SK-N-MC (cell line): ENCODE data around the gene DCP2.

ENCODE experiments used
- DNase-seq: peaks from one replicate; pipeline ENCODE4 v3.0.0-alpha.2; 2011; ENCODE audit warnings: low read depth, low spot score
- H3K27ac ChIP-seq: fragments of 200-600 bp; sonication (generic); 2 replicates; pipeline ENCODE4 v1.5.1; 2016; ENCODE audit warnings: mixed run types
- H3K36me3 ChIP-seq: fragments of 200-600 bp; sonication (generic); 2 replicates; pipeline ENCODE4 v1.6.1; 2017; ENCODE audit warnings: antibody characterized with exemption, low read length, mixed read lengths; ENCODE audit not compliant: insufficient read depth
- H3K4me3 ChIP-seq: fragments of 200-600 bp; sonication (generic); 2 replicates; pipeline ENCODE4 v1.5.1; 2016
- H3K9ac ChIP-seq: fragments of 200-600 bp; sonication (generic); 2 replicates; pipeline ENCODE4 v1.8.0; 2017; ENCODE audit warnings: mixed run types, mixed read lengths; ENCODE audit not compliant: insufficient read length
- H3K9me3 ChIP-seq: fragments of 200-600 bp; sonication (generic); 2 replicates; pipeline ENCODE4 v1.6.1; 2017; ENCODE audit warnings: low read depth, mild to moderate bottlenecking, antibody characterized with exemption, low read length, moderate library complexity, mixed read lengths
- EZH2 ChIP-seq: fragments of 200-600 bp; sonication (generic); IDR thresholded peaks from one replicate; pipeline ENCODE4 v1.6.1; 2017; ENCODE audit warnings: antibody characterized with exemption
- FOXP2 ChIP-seq: optimal IDR thresholded peaks from 2 replicates; pipeline ENCODE3; 2011; ENCODE audit warnings: mild to moderate bottlenecking, moderate library complexity; ENCODE audit not compliant: insufficient read depth; ENCODE audit errors: extremely low read length, control extremely low read depth
- POLR2AphosphoS5 ChIP-seq: IDR thresholded peaks from 2 replicates; pipeline ENCODE4 v1.6.1; 2012; ENCODE audit warnings: mild to moderate bottlenecking, low read depth, low read length, borderline replicate concordance

The DCP2 gene

DNA sequence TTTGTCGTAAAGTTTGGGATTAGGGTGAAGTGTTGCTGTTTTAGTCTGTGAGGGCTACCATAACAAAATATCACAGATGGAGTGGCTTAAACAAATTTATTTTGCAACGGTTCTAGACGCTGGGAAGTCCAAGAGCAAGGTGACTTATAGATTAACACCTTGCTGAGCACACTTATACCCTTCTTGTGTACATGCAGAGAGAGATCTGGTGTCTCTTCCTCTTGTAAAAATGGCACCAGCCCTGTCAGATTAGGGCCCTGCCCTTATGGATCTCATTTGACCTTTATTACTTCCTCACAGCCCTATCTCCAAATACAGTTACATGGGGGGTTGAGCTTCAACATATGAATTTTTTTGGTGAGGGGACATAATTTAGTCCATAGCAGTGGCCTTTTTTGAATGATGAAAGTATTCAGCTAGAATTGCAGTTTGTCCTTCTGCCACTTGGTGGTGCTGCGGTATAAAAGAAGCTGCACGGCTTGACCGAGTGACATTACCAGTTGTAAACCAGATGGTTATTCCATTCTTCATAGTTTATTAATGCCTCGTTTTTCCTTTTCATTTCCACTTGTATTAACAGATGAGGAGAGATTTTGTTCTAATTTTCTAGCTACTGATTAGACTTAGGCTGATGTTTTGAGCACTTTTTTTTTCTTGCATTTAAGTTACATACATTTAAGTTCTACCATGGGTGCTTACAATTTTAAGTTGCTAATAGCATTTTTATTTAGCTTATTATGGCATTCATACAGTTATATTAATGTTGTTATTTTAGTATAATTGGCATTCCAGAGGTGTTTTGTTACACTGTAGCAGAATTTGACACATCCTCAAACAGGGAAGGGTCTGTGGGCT, 19.4 kb downstream of the DCP2 start:
- no peaks in the 10 kb centered on the region for H3K9me3 ChIP-seq
- no peak for DNase-seq
- no peak overlapping the region for H3K4me3 ChIP-seq
- no peak overlapping the region for H3K9ac ChIP-seq
- peaks cover 37% of the 10 kb centered on the region for H3K36me3 ChIP-seq
- no peak overlapping the region for H3K27ac ChIP-seq
- no peak for TF ChIP-seq POLR2AphosphoS5
- no peak for TF ChIP-seq EZH2
- TF ChIP-seq FOXP2, result no peak

DNA sequence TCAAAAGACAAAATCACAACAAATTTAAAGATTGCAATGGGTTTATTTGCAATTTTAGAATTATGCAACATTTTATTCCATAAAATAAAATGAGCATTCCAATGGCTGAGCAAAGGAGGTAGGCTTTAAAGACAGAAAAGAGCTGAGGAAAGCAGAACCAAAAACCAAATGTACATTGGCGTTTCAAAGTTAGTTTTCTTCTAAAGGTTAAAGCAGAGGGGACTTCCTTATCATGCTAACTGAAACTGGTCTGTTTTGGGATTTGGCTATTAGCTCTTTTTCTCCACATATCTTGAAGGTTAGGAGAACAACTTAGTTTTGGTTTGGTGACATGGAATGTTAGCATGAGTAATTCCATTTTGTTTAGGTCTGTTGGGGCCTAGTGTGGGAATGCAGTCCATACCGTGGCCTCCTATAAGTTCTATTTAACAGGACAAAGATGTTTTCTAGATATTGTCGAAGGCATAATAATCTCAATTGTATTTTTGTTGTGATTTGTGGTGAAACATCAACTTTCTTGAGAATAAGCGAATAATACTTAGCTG, 20.3 kb downstream of the DCP2 start:
- DNase-seq, result no peak
- no peak for TF ChIP-seq EZH2
- TF ChIP-seq FOXP2, result no peak
- TF ChIP-seq POLR2AphosphoS5, result no peak
- H3K9me3 ChIP-seq, result no peaks in the 10 kb centered on the region
- H3K27ac ChIP-seq, result no peak overlapping the region
- no peak overlapping the region for H3K4me3 ChIP-seq
- peaks cover 45% of the 10 kb centered on the region for H3K36me3 ChIP-seq
- no peak overlapping the region for H3K9ac ChIP-seq

DNA sequence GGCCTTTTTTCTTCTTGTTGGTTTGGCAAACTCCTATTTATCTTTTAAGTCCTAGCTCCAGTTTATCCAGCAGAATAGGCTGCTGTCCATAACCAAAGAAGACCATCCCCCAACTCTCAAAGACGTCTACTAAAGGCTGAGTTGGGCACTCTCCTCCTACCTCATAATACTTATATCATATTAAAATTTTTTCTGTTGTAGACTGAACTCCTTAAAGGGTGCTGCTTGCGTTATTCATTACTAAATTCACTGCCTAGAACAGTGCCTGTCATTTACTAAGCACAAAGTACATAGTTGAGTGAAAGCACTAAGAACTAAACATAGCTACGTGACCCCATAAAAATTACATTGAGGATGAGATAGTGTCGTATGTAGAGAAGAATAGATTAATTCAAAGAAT, 21.7 kb downstream of the DCP2 start:
- TF ChIP-seq FOXP2, result no peak
- no peak for TF ChIP-seq POLR2AphosphoS5
- no peak for TF ChIP-seq EZH2
- no peak overlapping the region for H3K27ac ChIP-seq
- DNase-seq, result no peak
- H3K4me3 ChIP-seq, result no peak overlapping the region
- no peaks in the 10 kb centered on the region for H3K9me3 ChIP-seq
- H3K36me3 ChIP-seq, result peaks cover 50% of the 10 kb centered on the region
- H3K9ac ChIP-seq, result no peak overlapping the region

DNA sequence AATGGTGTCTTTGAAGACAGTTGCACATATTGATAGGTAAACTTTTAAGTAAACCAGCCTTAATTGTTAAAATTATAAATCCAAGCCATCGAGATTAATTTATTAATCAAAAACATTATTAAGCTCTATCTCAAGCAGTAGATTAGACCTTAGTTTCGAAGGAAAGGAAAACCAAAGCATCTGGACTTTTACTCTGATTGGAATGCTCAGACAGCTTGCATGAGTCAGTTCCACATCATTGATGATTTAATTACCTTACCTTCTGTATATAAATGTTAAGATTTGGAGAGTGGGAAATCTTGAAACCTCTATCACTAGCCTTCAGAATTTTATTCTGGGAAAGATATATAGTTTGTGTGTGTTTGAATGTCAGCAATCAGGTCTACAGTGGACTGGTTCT, 23.9 kb downstream of the DCP2 start:
- TF ChIP-seq FOXP2 (no peak), EZH2 (no peak), POLR2AphosphoS5 (no peak)
- Histone ChIP-seq H3K27ac (no peak overlapping the region), H3K4me3 (no peak overlapping the region), H3K36me3 (peaks cover 66% of the 10 kb centered on the region), H3K9me3 (no peaks in the 10 kb centered on the region), H3K9ac (no peak overlapping the region)
- DNase-seq, result no peak

DNA sequence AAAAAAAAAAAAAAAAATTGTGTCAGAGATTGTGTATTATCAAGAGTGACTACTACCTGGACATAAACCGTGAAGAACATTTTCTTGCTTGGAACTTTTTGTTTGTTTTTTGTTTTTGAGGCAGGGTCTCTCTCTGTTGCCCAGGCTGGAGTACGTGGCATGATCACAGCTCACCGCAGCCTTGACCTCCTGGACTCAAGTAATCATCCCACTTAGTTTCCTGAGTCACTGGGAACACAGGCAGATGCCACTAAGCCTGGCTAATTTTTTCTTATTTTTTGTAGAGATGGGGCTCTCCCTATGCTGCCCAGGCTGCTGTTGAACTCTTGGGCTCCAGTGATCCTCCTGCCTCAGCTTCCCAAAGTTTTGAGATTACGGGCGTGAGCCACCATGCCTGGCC, 25.8 kb downstream of the DCP2 start:
- no peak overlapping the region for H3K9ac ChIP-seq
- H3K4me3 ChIP-seq, result no peak overlapping the region
- no peak for TF ChIP-seq POLR2AphosphoS5
- no peak for TF ChIP-seq FOXP2
- no peak for TF ChIP-seq EZH2
- H3K9me3 ChIP-seq, result no peaks in the 10 kb centered on the region
- no peak overlapping the region for H3K27ac ChIP-seq
- H3K36me3 ChIP-seq, result peaks cover 66% of the 10 kb centered on the region
- no peak for DNase-seq

DNA sequence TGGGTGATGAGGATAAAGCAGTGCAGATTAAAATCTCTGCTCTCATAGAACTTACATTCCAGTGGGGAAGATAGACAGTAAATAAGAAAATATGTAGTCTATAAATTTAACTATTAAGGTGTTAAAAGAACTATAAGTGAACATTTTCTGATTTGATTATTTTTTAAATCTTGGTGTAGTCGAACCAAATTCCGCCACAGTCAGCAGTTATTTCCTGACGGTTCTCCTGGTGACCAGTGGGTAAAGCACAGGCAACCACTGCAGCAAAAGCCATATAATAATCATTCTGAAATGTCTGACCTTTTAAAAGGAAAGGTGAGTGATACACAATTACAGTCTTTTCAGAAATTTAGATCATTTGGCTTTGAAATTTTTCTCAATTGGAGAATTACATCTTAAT, 27.2 kb downstream of the DCP2 start:
- no peaks in the 10 kb centered on the region for H3K9me3 ChIP-seq
- peaks cover 69% of the 10 kb centered on the region for H3K36me3 ChIP-seq
- H3K4me3 ChIP-seq, result no peak overlapping the region
- DNase-seq, result no peak
- TF ChIP-seq POLR2AphosphoS5 (no peak), FOXP2 (no peak), EZH2 (no peak)
- no peak overlapping the region for H3K9ac ChIP-seq
- H3K27ac ChIP-seq, result no peak overlapping the region

DNA sequence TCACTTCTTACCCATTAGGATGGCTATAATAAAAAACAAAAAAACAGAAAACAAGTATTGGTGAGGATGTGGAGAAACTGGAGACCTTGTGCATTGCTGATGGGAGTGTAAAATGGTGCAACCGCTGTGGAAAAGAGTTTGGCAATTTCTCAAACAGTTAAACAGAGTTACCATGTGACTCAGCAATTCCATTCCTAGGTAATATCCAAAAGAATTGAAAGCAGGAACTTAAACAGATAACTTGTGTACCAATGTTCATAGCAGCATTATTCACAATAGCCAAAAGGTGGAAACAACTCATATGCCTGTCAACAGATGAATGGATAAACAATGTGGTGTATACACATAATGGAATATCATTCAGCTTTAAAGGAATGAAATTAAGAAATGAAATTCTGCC, 28.9 kb downstream of the DCP2 start:
- peaks cover 74% of the 10 kb centered on the region for H3K36me3 ChIP-seq
- no peak overlapping the region for H3K9ac ChIP-seq
- no peak overlapping the region for H3K4me3 ChIP-seq
- TF ChIP-seq FOXP2, result no peak
- no peak for TF ChIP-seq EZH2
- TF ChIP-seq POLR2AphosphoS5, result no peak
- DNase-seq, result no peak
- H3K27ac ChIP-seq, result no peak overlapping the region
- no peaks in the 10 kb centered on the region for H3K9me3 ChIP-seq

DNA sequence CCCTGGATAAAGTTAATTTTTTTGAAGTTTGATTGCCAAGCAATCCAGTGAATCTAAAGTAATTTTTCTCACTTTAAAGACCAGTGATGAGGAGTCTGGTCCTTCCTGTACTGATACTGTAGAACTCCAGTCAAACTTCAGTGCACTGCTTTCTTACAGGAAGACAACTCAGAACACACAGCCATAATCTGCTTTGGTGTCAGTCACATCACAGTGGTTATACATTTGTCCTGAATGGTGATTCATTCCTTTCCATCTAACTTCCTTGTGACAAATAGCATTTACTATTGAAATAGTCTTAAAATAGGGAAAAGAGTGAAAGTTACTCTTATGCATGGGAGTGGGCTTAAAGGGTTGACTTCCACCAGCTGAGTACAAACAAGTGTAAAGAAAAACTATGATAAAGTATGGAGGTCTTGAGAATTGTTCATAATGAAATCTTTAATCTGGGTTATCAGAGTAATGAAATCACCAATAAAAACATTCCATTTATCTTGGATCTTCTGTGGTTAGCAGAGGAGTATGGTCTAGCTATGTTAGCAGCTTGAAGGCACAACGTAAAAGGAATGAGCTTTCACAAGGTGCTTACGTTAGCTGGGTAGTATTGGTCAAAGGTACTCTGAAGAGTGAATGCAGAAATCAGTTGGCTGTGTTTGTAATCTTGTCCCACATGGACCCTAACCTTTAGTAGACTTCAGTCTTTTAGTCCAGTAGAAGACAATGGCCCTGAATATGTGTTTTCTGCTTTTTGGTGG, 41.5 kb downstream of the DCP2 start:
- Histone ChIP-seq H3K9me3 (no peaks in the 10 kb centered on the region), H3K36me3 (peaks cover 61% of the 10 kb centered on the region), H3K27ac (no peak overlapping the region), H3K9ac (no peak overlapping the region), H3K4me3 (no peak overlapping the region)
- no peak for DNase-seq
- TF ChIP-seq EZH2, result no peak
- no peak for TF ChIP-seq FOXP2
- TF ChIP-seq POLR2AphosphoS5, result no peak
